Measurements from ENCODE around the gene PALLD.

DNA sequence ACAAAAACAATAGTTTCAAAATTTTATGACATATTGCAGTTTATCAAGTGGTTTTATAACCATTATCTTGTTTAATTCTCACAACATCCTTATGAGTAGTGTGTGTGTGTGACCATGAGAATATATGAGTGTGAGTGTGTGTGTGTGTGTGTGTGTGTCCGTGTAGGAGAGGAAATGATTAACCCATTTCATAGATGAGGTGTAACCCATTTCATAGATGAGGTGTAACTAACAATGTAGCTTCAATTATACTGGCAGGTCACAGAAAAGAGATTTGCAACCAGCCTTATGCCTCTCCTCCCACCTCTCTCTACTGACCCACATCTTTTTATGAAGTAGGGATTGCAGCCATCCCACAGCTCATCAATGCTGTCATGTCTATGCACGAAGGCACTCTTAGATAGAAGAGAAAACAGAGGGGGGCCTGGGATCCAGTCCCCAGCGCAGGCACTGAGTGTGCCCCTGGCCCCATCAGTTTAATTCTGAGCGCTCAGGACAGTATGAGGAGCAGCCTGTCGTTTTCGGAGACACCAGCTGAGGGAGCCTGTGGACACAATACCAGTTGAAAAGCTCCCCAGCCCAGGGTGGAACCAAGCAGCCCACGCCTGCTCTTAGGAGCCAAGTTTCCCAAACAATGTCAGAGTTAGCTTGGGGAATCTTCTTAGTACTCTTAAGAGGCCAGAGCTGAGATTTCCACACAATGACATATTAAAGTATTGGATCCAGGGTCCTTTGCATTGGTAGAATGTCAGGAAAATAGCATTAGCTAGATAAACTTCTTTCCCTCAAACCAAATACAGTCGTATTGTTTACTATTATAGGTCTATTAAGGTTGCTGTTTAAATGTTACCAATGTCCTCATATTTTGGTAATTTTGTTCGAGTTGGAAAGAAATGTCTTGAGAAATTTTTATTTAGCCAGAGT lies 88.6 kb downstream of the PALLD start:
- TF ChIP-seq, protein P1, sequence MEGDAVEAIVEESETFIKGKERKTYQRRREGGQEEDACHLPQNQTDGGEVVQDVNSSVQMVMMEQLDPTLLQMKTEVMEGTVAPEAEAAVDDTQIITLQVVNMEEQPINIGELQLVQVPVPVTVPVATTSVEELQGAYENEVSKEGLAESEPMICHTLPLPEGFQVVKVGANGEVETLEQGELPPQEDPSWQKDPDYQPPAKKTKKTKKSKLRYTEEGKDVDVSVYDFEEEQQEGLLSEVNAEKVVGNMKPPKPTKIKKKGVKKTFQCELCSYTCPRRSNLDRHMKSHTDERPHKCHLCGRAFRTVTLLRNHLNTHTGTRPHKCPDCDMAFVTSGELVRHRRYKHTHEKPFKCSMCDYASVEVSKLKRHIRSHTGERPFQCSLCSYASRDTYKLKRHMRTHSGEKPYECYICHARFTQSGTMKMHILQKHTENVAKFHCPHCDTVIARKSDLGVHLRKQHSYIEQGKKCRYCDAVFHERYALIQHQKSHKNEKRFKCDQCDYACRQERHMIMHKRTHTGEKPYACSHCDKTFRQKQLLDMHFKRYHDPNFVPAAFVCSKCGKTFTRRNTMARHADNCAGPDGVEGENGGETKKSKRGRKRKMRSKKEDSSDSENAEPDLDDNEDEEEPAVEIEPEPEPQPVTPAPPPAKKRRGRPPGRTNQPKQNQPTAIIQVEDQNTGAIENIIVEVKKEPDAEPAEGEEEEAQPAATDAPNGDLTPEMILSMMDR (IDR thresholded peaks at IDR 0.05; ENCODE audit: low read length), result peak; percentile 60
- no peak for TF ChIP-seq EZH2 (IDR thresholded peaks at IDR 0.05; ENCODE audit: borderline replicate concordance, low read length)
